GM23338 (cell line): ENCODE measurements around the gene CASQ1. TPM values are rescaled to one million over a fixed set of nuclear protein-coding genes. Genes with fewer than 3 reads are reported as not detected.

ENCODE experiments used
- ATAC-seq: fragments of 200-7000 bp; cut with Tn5 transposase; 3 replicates; pipeline ENCODE4 v1.9.1; 2020
- DNase-seq: peaks from one replicate; pipeline ENCODE4 v3.0.0-alpha.2; 2015; ENCODE audit warnings: low spot score
- H2AFZ ChIP-seq: fragments of 200-600 bp; sonication (generic); 2 replicates; pipeline ENCODE4 v1.8.0; 2016; ENCODE audit warnings: antibody characterized with exemption, mild to moderate bottlenecking, moderate library complexity
- H3F3A ChIP-seq: fragments of 200-600 bp; sonication (generic); replicated peaks from 2 replicates; pipeline ENCODE4 v1.8.0; 2017; ENCODE audit warnings: antibody characterized with exemption, mixed run types, low read depth
- H3K27ac ChIP-seq: fragments of 200-600 bp; sonication (generic); 2 replicates; pipeline ENCODE4 v1.6.1; 2016; ENCODE audit warnings: low read depth
- H3K27me3 ChIP-seq: fragments of 200-600 bp; sonication (generic); 2 replicates; pipeline ENCODE4 v1.8.0; 2016; ENCODE audit warnings: mild to moderate bottlenecking, mixed run types, moderate library complexity; ENCODE audit not compliant: insufficient read depth
- H3K36me3 ChIP-seq: fragments of 200-600 bp; sonication (generic); 2 replicates; pipeline ENCODE4 v1.8.0; 2016; ENCODE audit warnings: mild to moderate bottlenecking; ENCODE audit not compliant: insufficient read depth
- H3K4me1 ChIP-seq: fragments of 200-600 bp; sonication (generic); 2 replicates; pipeline ENCODE4 v1.8.0; 2016; ENCODE audit warnings: mild to moderate bottlenecking, moderate library complexity; ENCODE audit not compliant: insufficient read depth
- H3K4me2 ChIP-seq: fragments of 200-600 bp; sonication (generic); 2 replicates; pipeline ENCODE4 v1.7.1; 2017; ENCODE audit warnings: mixed run types
- H3K4me3 ChIP-seq: fragments of 200-600 bp; sonication (generic); 2 replicates; pipeline ENCODE4 v1.6.1; 2016; ENCODE audit warnings: mixed run types
- H3K79me2 ChIP-seq: fragments of 200-600 bp; sonication (generic); replicated peaks from 2 replicates; pipeline ENCODE4 v1.8.0; 2017; ENCODE audit warnings: mild to moderate bottlenecking; ENCODE audit not compliant: insufficient read depth
- H3K9me2 ChIP-seq: fragments of 200-600 bp; sonication (generic); 2 replicates; pipeline ENCODE4 v1.8.0; 2017; ENCODE audit not compliant: insufficient read depth
- H4K20me1 ChIP-seq: fragments of 200-600 bp; sonication (generic); replicated peaks from 2 replicates; pipeline ENCODE4 v1.8.0; 2017; ENCODE audit warnings: mild to moderate bottlenecking; ENCODE audit not compliant: insufficient read depth
- H3K27ac Mint-ChIP-seq: 2 replicates; pipeline ENCODE4 v1.8.0; 2020; ENCODE audit warnings: inconsistent platforms, mild to moderate bottlenecking, moderate library complexity, mixed read lengths
- H3K27me3 Mint-ChIP-seq: 3 replicates; pipeline ENCODE4 v1.8.0; 2022; ENCODE audit warnings: low read depth, mild to moderate bottlenecking, moderate library complexity, mixed read lengths, inconsistent platforms; ENCODE audit not compliant: insufficient read depth, poor library complexity
- H3K36me3 Mint-ChIP-seq: 3 replicates; pipeline ENCODE4 v1.8.0; 2021; ENCODE audit warnings: low read depth, mild to moderate bottlenecking, inconsistent platforms, moderate library complexity, mixed read lengths
- H3K4me1 Mint-ChIP-seq: 3 replicates; pipeline ENCODE4 v1.8.0; 2020; ENCODE audit warnings: mild to moderate bottlenecking, inconsistent platforms, mixed read lengths
- H3K4me3 Mint-ChIP-seq: 3 replicates; pipeline ENCODE4 v1.8.0; 2021; ENCODE audit warnings: moderate library complexity, mild to moderate bottlenecking, inconsistent platforms, mixed read lengths
- H3K9me3 Mint-ChIP-seq: 3 replicates; pipeline ENCODE4 v1.8.0; 2020; ENCODE audit warnings: moderate library complexity, mild to moderate bottlenecking, inconsistent platforms, mixed read lengths
- CREB1 ChIP-seq: fragments of 250-450 bp; sonication (Bioruptor Pico); IDR thresholded peaks from 2 replicates; pipeline ENCODE4 v1.5.0; 2020; ENCODE audit warnings: low read depth, mild to moderate bottlenecking, moderate library complexity
- NANOG ChIP-seq: IDR thresholded peaks from 2 replicates; pipeline ENCODE4 v1.6.1; 2016; ENCODE audit warnings: antibody characterized with exemption, borderline replicate concordance
- ZNF331 ChIP-seq: fragments of 250-450 bp; sonication (Bioruptor Pico); IDR thresholded peaks from 2 replicates; pipeline ENCODE4 v1.5.0; 2020; ENCODE audit warnings: low read depth, mild to moderate bottlenecking, moderate library complexity
- polyA plus RNA-seq: library from polyadenylated mRNA; unstranded; fragments of >200 nt; fragmentation: Nextera tagmentation; extraction: Ambion mirVana; gene quantifications from 2 replicates; pipeline ENCODE4 v1.2.1, GENCODE V29; 2016
- total RNA-seq: library from RNA; depleted of rRNA; stranded (reverse); fragments of >200 nt; shearing (Covaris generic); gene quantifications from 2 replicates; pipeline ENCODE4 v1.2.3, GENCODE V29; 2014
- TF ChIP-seq, protein P1 (sequence below): fragments of 250-450 bp; sonication (Bioruptor Pico); IDR thresholded peaks from 2 replicates; pipeline ENCODE4 v1.5.0; 2020; ENCODE audit warnings: mild to moderate bottlenecking, moderate library complexity
- TF ChIP-seq, protein P2 (sequence below), 2 experiments: fragments of 200-600 bp in 1 of 2; sonication (generic) in 1 of 2; conservative IDR thresholded peaks; 2 replicates each; pipeline versions ENCODE4 v1.5.1 to v1.6.1; 2016 to 2017; ENCODE audit warnings: antibody characterized with exemption in 2 of 2, low read depth in 2 of 2, mild to moderate bottlenecking in 2 of 2, moderate library complexity in 1 of 2

Gene CASQ1
- total and polyA plus RNA-seq, 2 experiments from 2014 or later: 1.1 to 2.8 TPM

DNA sequence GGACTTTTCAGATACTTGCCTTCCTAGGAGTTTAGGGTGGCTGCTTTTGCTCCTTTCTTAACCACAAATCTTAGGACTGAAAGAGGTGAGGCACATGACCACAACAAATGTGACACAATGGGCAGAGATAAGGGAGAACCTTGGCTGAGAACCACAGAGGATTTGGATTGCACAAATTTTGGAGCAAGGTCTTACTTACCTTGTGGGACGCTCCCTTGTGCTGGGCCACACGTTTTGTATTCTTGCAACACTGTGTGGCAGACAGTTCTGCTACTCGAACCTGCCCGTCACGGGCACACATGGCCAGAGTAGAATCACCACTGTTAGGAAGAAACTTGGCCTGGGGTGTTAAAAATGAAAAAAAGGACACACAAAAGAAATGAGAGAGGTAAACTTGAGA lies 48.0 kb downstream of the CASQ1 start (continued):
- TF ChIP-seq, protein P1, sequence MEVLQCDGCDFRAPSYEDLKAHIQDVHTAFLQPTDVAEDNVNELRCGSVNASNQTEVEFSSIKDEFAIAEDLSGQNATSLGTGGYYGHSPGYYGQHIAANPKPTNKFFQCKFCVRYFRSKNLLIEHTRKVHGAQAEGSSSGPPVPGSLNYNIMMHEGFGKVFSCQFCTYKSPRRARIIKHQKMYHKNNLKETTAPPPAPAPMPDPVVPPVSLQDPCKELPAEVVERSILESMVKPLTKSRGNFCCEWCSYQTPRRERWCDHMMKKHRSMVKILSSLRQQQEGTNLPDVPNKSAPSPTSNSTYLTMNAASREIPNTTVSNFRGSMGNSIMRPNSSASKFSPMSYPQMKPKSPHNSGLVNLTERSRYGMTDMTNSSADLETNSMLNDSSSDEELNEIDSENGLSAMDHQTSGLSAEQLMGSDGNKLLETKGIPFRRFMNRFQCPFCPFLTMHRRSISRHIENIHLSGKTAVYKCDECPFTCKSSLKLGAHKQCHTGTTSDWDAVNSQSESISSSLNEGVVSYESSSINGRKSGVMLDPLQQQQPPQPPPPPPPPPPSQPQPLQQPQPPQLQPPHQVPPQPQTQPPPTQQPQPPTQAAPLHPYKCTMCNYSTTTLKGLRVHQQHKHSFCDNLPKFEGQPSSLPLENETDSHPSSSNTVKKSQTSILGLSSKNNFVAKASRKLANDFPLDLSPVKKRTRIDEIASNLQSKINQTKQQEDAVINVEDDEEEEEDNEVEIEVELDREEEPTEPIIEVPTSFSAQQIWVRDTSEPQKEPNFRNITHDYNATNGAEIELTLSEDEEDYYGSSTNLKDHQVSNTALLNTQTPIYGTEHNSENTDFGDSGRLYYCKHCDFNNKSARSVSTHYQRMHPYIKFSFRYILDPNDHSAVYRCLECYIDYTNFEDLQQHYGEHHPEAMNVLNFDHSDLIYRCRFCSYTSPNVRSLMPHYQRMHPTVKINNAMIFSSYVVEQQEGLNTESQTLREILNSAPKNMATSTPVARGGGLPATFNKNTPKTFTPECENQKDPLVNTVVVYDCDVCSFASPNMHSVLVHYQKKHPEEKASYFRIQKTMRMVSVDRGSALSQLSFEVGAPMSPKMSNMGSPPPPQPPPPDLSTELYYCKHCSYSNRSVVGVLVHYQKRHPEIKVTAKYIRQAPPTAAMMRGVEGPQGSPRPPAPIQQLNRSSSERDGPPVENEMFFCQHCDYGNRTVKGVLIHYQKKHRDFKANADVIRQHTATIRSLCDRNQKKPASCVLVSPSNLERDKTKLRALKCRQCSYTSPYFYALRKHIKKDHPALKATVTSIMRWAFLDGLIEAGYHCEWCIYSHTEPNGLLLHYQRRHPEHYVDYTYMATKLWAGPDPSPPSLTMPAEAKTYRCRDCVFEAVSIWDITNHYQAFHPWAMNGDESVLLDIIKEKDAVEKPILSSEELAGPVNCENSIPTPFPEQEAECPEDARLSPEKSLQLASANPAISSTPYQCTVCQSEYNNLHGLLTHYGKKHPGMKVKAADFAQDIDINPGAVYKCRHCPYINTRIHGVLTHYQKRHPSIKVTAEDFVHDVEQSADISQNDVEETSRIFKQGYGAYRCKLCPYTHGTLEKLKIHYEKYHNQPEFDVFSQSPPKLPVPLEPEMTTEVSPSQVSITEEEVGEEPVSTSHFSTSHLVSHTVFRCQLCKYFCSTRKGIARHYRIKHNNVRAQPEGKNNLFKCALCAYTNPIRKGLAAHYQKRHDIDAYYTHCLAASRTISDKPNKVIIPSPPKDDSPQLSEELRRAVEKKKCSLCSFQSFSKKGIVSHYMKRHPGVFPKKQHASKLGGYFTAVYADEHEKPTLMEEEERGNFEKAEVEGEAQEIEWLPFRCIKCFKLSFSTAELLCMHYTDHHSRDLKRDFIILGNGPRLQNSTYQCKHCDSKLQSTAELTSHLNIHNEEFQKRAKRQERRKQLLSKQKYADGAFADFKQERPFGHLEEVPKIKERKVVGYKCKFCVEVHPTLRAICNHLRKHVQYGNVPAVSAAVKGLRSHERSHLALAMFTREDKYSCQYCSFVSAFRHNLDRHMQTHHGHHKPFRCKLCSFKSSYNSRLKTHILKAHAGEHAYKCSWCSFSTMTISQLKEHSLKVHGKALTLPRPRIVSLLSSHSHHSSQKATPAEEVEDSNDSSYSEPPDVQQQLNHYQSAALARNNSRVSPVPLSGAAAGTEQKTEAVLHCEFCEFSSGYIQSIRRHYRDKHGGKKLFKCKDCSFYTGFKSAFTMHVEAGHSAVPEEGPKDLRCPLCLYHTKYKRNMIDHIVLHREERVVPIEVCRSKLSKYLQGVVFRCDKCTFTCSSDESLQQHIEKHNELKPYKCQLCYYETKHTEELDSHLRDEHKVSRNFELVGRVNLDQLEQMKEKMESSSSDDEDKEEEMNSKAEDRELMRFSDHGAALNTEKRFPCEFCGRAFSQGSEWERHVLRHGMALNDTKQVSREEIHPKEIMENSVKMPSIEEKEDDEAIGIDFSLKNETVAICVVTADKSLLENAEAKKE (CRISPR knock-in tag): no peak
- TF ChIP-seq CREB1 (no peak), NANOG (no peak)

DNA sequence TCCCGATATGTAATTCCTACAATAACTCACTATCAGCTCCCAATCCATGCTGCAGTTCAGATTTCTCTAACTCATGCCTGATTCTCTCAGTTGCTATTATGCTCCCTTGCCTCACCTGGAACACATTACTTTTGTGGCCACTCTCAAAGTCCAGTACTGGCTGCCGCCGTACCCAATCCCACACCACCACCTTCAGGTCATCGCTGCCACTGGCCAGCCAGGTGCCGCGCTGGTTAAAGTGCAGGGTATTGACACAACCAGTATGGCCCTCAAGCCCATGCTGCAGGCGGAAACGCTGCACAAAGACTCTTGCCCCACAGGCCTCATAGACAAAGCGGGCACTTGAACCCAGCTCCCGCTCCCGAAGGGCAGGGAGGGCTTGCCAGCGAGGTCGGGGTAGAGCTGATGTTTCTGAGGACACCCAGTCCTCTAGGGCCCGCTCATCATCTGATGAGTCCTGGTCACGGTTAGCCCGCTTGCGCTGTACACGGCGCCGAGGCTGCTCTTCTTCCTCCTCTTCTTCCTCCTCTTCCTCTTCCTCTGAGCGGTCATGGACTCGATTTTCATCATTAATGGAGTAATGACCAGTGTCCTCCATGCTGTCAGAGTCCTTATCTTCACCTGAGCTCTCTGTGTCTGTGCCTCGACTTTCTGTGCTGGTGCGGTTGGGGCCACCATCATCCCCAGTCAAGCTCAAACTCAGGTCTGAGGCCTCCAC lies 49.4 kb downstream of the CASQ1 start:
- no peak for ATAC-seq
- H3K4me1 Mint-ChIP-seq: no peaks in the 10 kb centered on the region; the same call in 2 of the 3 replicates
- H3K4me3 Mint-ChIP-seq: no peak overlapping the region
- Histone ChIP-seq H3K79me2 (peaks cover 26% of the 10 kb centered on the region), H3F3A (peaks cover 8% of the 10 kb centered on the region; the same call in 1 of the 2 replicates), H3K36me3 (peaks cover 57% of the 10 kb centered on the region), H3K4me3 (no peak overlapping the region), H3K4me2 (no peak overlapping the region), H3K27ac (no peak overlapping the region), H4K20me1 (peaks cover 26% of the 10 kb centered on the region), H3K9me2 (no peaks in the 10 kb centered on the region), H2AFZ (no peak overlapping the region), H3K4me1 (no peaks in the 10 kb centered on the region), H3K27me3 (no peaks in the 10 kb centered on the region)
- H3K9me3 Mint-ChIP-seq: no peaks in the 10 kb centered on the region
- no peak overlapping the region for H3K27ac Mint-ChIP-seq
- no peaks in the 10 kb centered on the region for H3K27me3 Mint-ChIP-seq
- DNase-seq: no peak
- peaks cover 59% of the 10 kb centered on the region for H3K36me3 Mint-ChIP-seq
- TF ChIP-seq, protein P2, sequence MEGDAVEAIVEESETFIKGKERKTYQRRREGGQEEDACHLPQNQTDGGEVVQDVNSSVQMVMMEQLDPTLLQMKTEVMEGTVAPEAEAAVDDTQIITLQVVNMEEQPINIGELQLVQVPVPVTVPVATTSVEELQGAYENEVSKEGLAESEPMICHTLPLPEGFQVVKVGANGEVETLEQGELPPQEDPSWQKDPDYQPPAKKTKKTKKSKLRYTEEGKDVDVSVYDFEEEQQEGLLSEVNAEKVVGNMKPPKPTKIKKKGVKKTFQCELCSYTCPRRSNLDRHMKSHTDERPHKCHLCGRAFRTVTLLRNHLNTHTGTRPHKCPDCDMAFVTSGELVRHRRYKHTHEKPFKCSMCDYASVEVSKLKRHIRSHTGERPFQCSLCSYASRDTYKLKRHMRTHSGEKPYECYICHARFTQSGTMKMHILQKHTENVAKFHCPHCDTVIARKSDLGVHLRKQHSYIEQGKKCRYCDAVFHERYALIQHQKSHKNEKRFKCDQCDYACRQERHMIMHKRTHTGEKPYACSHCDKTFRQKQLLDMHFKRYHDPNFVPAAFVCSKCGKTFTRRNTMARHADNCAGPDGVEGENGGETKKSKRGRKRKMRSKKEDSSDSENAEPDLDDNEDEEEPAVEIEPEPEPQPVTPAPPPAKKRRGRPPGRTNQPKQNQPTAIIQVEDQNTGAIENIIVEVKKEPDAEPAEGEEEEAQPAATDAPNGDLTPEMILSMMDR (conservative IDR thresholded peaks at IDR 0.05; ENCODE audit: low read depth in 2 of 2): peak in 1 of 2 experiments; percentile 30; a peak in 2 of 4 replicates
- TF ChIP-seq ZNF331 (CRISPR knock-in tag): no peak
